Measurements from ENCODE around the gene MAP3K6. TPM values are rescaled to one million over a fixed set of nuclear protein-coding genes. Genes with fewer than 3 reads are reported as not detected.

Gene MAP3K6
- total and polyA plus RNA-seq, 2 of the 13 experiments (the other 11 are each of a cell fraction or from before 2014, with no cell fraction given), result 2.7 to 3.2 TPM

- TF ChIP-seq ZNF746 (CRISPR knock-in tag; IDR thresholded peaks at IDR 0.05) (no peak), NCOA2 (CRISPR knock-in tag; IDR thresholded peaks at IDR 0.05) (no peak), AGO2 (optimal IDR thresholded peaks at IDR 0.05; ENCODE audit: low read depth, low read length) (peak; percentile 83), ZBTB4 (CRISPR knock-in tag; IDR thresholded peaks at IDR 0.05; ENCODE audit: borderline replicate concordance) (0 out of 2 replicates have a peak, but pooled peaks have one; percentile 16), ZNF615 (CRISPR knock-in tag; IDR thresholded peaks at IDR 0.05; ENCODE audit: borderline replicate concordance) (0 out of 2 replicates have a peak, but pooled peaks have one; percentile 47), MYC (CRISPR knock-in tag; IDR thresholded peaks at IDR 0.05; ENCODE audit: borderline replicate concordance) (peak; percentile 11; the same call in 1 of the 2 replicates), ZNF501 (CRISPR knock-in tag; IDR thresholded peaks at IDR 0.05) (no peak), SP1 (IDR thresholded peaks at IDR 0.05) (no peak), SP1 (CRISPR knock-in tag; IDR thresholded peaks at IDR 0.05) (0 out of 2 replicates have a peak, but pooled peaks have one; percentile 3), ZNF543 (CRISPR knock-in tag; IDR thresholded peaks at IDR 0.05) (no peak), RERE (CRISPR knock-in tag; IDR thresholded peaks at IDR 0.05; ENCODE audit: low read depth) (no peak), HOXA3 (CRISPR knock-in tag; IDR thresholded peaks at IDR 0.05) (0 out of 2 replicates have a peak, but pooled peaks have one; percentile 17), KDM5B (CRISPR knock-in tag; IDR thresholded peaks at IDR 0.05; ENCODE audit: borderline replicate concordance) (no peak), SP4 (CRISPR knock-in tag; IDR thresholded peaks at IDR 0.05) (peak; percentile 65; the same call in 1 of the 2 replicates), PATZ1 (CRISPR knock-in tag; IDR thresholded peaks at IDR 0.05) (peak; percentile 25; the same call in 1 of the 2 replicates), ZFP91 (CRISPR knock-in tag; IDR thresholded peaks at IDR 0.05; ENCODE audit: borderline replicate concordance) (peak; percentile 50; the same call in 1 of the 2 replicates)
Measured at GRCh38 chr1:27350663-27351540, 15.9 kb downstream of the MAP3K6 start (continued).
